Erythroblast (primary cell): ENCODE results near the gene SARDH.

Experiments
- GATA1 ChIP-seq: IDR thresholded peaks from 2 replicates; pipeline ENCODE4 v1.6.1; 2011; ENCODE audit warnings: low read depth, mild to moderate bottlenecking, control low read depth, low read length, moderate library complexity
- POLR2A ChIP-seq: IDR thresholded peaks from 2 replicates; pipeline ENCODE4 v1.6.1; 2011; ENCODE audit warnings: mild to moderate bottlenecking, low read length

GRCh38 chr9:133708246-133709014, 29.7 kb downstream of the SARDH start:
- TF ChIP-seq POLR2A (no peak), GATA1 (no peak)
